ENCODE results near the gene CD72.
"Not testable (repeated sequence)": the region's sequence is repeated elsewhere in the genome, so short reads cannot be mapped to it uniquely, and the experiment has no call there.

CD72 gene

DNA sequence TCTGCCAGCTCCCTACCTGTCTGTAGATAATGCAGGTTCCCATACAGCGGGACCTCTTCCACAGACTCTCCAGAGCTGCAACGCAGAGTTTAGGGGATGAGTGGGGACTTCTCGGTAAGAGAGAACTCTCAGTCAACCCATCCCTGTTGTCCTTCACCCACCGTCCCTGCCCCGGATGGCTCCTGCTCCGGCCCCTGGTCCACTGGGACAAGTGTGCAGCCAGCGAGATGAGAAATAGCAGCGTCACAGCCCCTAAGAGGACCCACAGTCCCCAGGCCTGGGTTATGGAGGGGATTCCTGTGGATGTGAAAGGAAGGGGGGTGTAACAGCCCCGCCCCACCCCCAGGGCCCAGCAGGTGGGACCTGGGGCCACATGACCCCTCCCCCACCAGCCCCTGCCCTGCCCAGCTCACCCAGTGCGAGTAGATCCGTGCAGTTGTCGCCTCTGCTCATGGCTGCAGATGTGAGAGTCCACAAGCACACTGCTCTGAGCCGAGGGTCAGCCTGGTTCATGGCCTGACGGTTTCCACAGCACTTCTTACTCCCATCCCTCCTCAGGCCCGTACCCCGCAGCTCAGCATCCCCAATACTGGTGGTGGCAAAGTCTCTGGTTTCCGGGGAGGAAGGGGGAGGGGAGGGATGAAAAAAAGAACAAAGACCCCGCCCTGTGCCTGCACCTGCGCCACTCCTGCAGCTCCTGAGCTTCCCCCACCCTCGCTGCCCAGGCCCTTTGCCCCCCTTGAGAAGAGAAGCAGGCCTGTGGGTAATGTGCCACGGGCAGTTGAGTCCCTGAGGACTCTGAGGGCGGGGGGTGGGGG, 32.3 kb upstream of the CD72 start, which contains the start of gene SIT1:
TSS of gene SIT1 (minus strand) at position 591 of the 818 bp plus-strand sequence. CDS start at position 513, 78 bp downstream.
- TF ChIP-seq CTCF (IDR thresholded peaks at IDR 0.05; ENCODE audit: low read depth, low read length, missing control alignments), result no peak
- DNase-seq (ENCODE audit: extremely low read depth, low read depth), result no peak
- H3K4me3 ChIP-seq (replicated peaks; ENCODE audit: low read depth, low read length), result no peak within 1 kb of the TSS

GRCh38 chr9:35649431-35650340, 31.5 kb upstream of the CD72 start:
- no peak overlapping the region for H3K4me3 ChIP-seq (replicated peaks; ENCODE audit: low read depth, low read length)
- DNase-seq (ENCODE audit: extremely low read depth, low read depth), result no peak
- TF ChIP-seq CTCF (IDR thresholded peaks at IDR 0.05; ENCODE audit: low read depth, low read length, missing control alignments), result no peak

- TF ChIP-seq CTCF (IDR thresholded peaks at IDR 0.05; ENCODE audit: low read depth, low read length, missing control alignments), result peak; percentile 85
- peak overlapping the region; percentile 54 for H3K4me3 ChIP-seq (replicated peaks; ENCODE audit: low read depth, low read length)
- DNase-seq (ENCODE audit: extremely low read depth, low read depth), result peak; percentile 50
These were observed 28.5 kb upstream of the CD72 start for GRCh38 chr9:35646533-35647265.

- no peak for DNase-seq (ENCODE audit: extremely low read depth, low read depth)
- peak overlapping the region; percentile 54 for H3K4me3 ChIP-seq (replicated peaks; ENCODE audit: low read depth, low read length)
- no peak for TF ChIP-seq CTCF (IDR thresholded peaks at IDR 0.05; ENCODE audit: low read depth, low read length, missing control alignments)
These were observed 27.9 kb upstream of the CD72 start for GRCh38 chr9:35646153-35646532.

GRCh38 chr9:35645736-35646135, 27.5 kb upstream of the CD72 start:
- DNase-seq (ENCODE audit: extremely low read depth, low read depth), result not testable (repeated sequence)
- H3K4me3 ChIP-seq (replicated peaks; ENCODE audit: low read depth, low read length), result peak overlapping the region; percentile 54

GRCh38 chr9:35643046-35643445, 24.8 kb upstream of the CD72 start:
- DNase-seq (ENCODE audit: extremely low read depth, low read depth), result no peak
- no peak overlapping the region for H3K4me3 ChIP-seq (replicated peaks; ENCODE audit: low read depth, low read length)
- TF ChIP-seq CTCF (IDR thresholded peaks at IDR 0.05; ENCODE audit: low read depth, low read length, missing control alignments), result no peak

DNA sequence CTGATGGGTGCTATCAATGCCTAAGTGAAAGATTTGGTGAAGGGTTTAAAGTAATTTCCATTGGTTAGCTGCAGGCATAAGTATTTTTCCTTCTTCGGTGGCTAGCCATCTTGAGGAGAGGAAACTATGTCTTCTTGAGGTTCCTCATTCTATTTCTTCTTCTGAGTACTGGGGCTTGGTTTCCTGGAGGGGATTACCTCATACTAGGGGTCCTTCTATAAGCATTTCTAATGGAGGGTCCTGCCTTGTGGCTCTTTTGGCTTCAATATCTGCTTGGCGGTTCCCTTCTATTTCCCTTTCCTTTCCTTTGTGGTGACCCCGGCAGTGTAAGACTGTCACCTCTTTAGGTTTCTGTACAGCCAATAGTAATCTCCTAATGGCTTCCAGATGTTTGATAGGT, 23.3 kb upstream of the CD72 start:
- not testable (repeated sequence) for H3K4me3 ChIP-seq (replicated peaks; ENCODE audit: low read depth, low read length); DNase-seq (ENCODE audit: extremely low read depth, low read depth)

- H3K4me3 ChIP-seq (replicated peaks; ENCODE audit: low read depth, low read length); DNase-seq (ENCODE audit: extremely low read depth, low read depth): not testable (repeated sequence)
These were observed 22.2 kb upstream of the CD72 start for GRCh38 chr9:35640431-35640830.

Measured in HFF-Myc (cell line).